ENCODE results near the gene TMPRSS7.

The TMPRSS7 gene

DNA sequence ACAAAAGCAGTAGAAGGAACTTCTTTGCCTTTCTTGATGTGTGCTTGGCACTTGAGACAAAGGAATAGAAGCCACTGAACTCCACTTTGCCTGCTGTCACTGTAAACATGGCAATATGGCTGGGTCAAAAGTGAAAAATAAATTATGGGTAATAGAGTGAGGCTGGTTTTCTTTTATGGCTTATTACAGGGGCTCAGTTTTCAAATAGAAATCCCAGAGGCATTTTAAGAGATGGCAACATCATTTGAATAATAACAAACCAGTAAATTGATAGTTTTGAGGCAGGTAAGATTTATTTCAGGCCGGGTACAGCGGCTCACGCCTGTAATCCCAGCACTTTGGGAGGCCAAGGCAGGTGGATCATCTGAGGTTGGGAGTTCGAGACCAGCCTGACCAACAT lies 54.4 kb downstream of the TMPRSS7 start:
- DNase-seq, result no peak
- in situ Hi-C loops (cut with HindIII; ENCODE audit: low pct_ligation_motif_present, low pct_unique_long_range_greater_than_20kb, low sequenced_read_pairs), result no loop called here

DNA sequence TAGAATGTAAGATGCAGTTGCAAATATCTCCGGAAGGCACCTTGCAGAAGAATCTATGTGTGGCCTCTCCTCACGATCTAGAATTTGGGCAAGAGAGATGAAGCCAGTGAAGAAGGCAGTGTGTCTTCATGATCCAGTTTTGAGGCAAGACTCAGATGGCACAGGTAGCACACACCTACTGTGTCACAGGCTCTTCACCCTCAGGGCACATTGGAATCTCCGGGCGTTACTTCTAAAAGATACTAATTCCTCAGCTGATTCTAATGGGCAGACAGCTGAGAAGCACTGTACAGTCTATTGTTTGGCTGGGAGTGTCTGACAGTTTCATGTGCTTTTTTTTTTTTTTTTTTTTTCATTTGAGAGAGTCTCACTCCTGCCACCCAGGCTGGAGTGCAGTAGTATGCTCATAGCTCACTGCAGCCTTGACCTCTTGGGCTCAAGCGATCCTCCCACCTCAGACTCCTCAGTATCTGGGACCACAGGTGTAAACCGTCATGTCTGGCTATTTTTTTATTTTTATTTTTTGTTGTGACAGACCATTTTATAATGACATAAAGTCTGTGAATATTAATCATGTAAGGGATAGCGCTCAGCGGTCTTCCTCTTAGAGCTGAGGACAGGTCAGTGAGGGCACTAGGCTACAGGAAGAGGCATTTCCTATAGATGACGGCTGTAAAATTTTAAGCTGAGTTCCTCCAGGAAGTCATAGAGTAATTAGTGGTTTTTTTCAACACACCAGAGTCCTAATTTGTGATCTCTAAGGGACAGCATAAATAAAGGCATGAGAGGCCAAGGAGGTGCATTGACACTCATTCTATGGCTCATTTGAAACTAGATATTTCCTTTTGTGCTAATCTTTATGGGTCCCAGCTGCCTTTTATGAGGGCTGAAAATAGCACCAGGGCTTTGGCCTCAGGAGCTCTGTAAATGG lies 55.7 kb downstream of the TMPRSS7 start:
- in situ Hi-C loops (cut with HindIII; ENCODE audit: low pct_ligation_motif_present, low pct_unique_long_range_greater_than_20kb, low sequenced_read_pairs), result no loop called here
- no peak for DNase-seq

DNA sequence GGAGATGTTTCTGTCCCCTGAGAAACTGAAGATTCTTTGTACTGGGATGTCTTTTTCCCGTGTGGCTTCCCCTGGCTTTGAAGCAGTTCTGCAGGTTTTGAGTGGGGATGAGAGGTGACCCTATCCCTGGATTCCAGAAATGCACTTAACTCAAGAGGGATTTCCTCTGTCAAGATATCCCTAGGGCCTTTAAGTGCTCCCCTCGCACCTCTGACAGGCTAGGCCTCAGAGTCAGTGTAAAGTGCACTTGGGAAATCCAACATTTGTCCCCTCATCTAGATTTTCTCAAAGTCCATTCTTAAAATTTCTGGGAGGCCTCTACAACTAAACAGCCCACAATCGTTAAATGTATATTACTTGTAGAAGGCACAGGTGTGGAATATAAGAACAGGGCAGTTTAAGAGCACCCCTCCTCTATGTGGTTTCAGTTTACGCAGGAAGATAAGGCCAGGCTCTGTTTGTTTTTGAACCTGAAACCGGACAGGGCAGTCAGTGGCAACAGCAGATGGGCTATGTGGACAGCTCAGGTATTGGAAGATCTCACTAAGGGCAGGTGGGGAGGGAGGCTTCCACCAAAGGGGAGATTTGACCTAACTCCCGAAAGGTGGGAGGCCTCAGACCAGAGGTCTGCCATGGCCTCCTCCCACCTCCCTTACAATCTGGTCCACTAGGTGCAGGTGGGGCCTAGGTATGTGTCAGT lies 56.5 kb downstream of the TMPRSS7 start:
- in situ Hi-C loops (cut with HindIII; ENCODE audit: low pct_ligation_motif_present, low pct_unique_long_range_greater_than_20kb, low sequenced_read_pairs), result no loop called here
- DNase-seq, result no peak

DNA sequence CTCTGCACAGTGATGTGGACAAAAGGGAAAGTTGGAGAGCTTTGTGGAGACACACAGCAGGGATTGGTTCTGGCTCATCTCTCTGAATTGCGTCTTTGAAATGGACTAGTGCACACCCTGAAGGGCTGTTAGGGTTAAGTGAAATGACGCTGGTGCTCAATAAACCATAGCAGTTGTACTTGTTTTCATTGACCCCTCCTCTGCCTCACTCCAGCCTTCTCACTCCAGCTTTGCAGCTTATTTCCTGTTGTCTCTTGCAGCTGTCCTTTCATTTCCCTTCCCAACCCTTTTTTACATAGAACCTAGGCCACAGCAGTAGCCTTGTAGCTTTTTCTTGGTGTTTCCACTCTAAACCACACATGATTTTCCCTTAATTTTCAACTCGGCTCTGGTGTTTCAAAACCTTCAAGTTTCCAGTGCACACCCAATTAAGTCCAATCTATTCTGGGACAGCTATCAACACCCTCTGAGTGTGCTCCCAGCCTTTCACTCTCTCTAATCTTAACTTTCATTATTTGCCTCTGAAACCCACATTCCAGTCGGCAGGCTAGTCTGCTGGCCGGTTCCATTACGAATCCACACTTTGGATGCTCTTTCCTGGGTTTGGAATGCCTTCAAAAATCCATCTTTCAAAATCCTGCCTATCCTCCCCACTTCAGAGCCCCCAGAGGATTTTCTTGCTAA lies 58.1 kb downstream of the TMPRSS7 start:
- in situ Hi-C loops (cut with HindIII; ENCODE audit: low pct_ligation_motif_present, low pct_unique_long_range_greater_than_20kb, low sequenced_read_pairs), result no loop called here
- DNase-seq, result peak; percentile 34

DNA sequence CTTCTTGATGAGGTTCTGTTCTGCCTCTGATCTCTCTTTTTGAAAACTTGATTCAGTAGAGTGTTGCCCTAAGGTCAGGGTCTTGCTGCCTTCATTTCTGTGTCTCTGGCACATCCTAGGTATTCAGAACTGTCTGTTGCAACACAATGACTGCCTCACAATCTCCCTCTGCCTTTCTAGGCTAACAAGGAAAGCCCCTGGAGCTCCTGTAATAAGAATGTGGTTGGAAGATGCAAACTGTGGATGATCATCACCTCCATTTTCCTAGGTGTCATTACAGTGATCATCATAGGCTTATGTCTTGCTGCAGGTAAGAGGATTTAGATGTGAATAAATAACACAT lies 58.6 kb downstream of the TMPRSS7 start:
- no peak for DNase-seq
- in situ Hi-C loops (cut with HindIII; ENCODE audit: low pct_ligation_motif_present, low pct_unique_long_range_greater_than_20kb, low sequenced_read_pairs), result no loop called here

DNA sequence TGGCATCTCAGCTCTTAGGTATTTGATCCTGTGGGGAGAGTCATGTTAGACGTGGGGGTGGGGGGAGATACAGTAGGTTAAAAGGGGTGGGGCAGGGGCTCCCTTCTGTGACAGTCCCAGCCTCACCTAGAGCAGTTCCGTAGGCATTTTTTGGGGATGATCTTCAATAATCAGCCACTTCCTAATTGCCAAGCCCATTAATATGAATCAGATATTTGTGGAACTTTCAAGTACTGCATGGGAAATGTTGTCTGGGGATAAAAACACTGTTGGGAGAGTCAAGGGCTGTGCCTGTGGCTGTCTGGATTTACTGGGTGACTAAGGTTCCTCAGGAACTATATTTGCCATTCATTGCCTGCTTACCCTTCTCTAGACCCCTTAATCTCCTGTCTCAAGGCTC lies 61.2 kb downstream of the TMPRSS7 start:
- DNase-seq, result no peak
- in situ Hi-C loops (cut with HindIII; ENCODE audit: low pct_ligation_motif_present, low pct_unique_long_range_greater_than_20kb, low sequenced_read_pairs), result no loop called here

DNA sequence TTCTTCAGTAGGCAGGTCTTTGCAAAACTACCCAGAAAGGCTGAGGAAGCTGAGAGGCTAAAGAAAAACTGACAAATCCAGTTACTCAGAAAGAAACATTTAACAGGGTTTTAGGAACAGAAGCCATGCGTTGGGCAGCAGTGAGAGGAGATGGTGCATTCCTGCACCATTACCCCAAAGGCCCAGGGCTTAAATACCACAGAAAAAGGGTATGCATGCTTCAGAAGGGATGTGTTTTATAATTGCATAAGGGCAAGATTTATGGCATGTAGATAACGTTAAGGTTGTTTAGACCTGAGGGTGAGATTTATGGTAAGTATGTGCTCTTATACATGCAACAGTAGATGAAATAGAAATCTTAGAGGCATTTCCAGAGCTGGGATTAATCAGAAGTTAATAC lies 61.6 kb downstream of the TMPRSS7 start:
- DNase-seq, result no peak
- in situ Hi-C loops (cut with HindIII; ENCODE audit: low pct_ligation_motif_present, low pct_unique_long_range_greater_than_20kb, low sequenced_read_pairs), result no loop called here

DNA sequence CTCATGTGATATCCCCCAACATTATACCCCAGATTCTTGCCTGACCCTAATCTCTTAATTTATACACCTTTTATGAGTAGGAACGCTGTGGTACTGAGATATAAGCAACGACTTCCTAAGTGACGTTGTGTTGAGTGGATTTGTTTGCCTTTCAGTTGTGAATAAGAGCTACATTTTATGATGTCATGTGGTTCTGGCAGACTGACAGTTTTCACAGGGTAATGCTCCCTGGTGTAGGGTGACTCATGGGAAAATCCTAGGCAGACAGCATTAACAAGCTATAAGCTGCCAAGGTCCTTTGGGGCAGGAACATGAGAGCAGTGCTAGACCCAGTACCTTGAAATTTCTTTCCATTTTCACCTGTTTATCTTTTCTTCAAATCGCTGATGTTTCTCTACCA lies 62.8 kb downstream of the TMPRSS7 start:
- in situ Hi-C loops (cut with HindIII; ENCODE audit: low pct_ligation_motif_present, low pct_unique_long_range_greater_than_20kb, low sequenced_read_pairs), result no loop called here
- peak; percentile 96 for DNase-seq

DNA sequence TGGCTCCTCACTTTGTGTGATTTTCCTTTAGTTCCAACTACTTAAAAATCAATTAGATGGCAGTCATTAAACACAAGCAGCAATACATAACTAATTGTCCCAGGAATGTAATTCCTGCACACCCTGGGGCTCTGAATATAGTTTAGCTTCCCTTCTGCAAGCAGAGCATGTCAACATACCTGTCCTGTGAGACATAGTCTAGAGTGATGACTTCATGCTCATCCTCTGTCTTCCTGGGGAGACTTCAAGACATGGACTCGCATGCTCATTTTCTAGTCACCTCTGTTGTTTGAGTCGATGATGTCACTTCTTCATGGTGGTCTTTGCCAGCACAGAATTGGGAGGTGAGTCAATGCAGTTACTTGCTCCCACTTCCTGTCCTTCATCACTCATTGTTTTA lies 67.4 kb downstream of the TMPRSS7 start:
- peak; percentile 52 for DNase-seq
- in situ Hi-C loops (cut with HindIII; ENCODE audit: low pct_ligation_motif_present, low pct_unique_long_range_greater_than_20kb, low sequenced_read_pairs), result no loop called here

DNA sequence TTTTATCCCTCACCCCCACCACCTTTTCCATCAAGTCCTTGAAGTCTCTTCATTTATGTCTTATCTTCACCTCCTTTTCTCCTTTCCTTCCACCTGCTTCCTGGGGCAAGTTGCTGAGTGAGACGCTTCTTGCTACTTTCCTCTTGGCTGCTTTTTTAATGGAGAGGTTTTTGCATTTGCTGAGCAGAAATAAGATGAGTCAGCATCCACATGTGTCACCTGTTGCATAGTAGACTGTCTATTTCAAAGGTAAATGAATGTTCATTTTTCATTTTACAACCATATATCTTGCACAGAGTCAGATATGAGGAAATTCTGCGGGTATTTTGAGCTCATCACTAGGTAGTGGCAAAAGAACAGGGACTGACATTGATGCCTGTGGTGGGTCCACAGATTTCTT lies 70.2 kb downstream of the TMPRSS7 start:
- no peak for DNase-seq
- in situ Hi-C loops (cut with HindIII; ENCODE audit: low pct_ligation_motif_present, low pct_unique_long_range_greater_than_20kb, low sequenced_read_pairs), result no loop called here

DNA sequence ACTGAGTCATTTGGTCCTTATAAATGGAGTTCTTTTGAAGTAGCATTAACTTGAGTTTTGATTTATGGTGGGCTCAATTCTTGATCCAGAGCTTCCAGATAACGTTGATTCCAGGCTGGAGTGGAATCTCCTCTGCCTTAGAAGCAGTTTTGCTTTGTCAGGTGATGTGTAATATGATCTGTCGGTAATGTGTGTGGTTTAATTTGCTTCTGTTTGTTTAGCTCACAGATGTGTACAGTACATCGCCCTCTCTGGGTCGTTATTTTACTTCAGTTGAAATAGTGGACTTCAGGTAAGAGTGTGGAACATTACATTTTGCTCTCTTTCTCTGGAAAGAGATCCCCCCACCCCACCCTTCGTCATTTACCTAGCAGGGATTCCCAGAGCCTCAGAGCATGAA lies 74.8 kb downstream of the TMPRSS7 start:
- in situ Hi-C loops (cut with HindIII; ENCODE audit: low pct_ligation_motif_present, low pct_unique_long_range_greater_than_20kb, low sequenced_read_pairs), result no loop called here
- DNase-seq, result no peak

DNA sequence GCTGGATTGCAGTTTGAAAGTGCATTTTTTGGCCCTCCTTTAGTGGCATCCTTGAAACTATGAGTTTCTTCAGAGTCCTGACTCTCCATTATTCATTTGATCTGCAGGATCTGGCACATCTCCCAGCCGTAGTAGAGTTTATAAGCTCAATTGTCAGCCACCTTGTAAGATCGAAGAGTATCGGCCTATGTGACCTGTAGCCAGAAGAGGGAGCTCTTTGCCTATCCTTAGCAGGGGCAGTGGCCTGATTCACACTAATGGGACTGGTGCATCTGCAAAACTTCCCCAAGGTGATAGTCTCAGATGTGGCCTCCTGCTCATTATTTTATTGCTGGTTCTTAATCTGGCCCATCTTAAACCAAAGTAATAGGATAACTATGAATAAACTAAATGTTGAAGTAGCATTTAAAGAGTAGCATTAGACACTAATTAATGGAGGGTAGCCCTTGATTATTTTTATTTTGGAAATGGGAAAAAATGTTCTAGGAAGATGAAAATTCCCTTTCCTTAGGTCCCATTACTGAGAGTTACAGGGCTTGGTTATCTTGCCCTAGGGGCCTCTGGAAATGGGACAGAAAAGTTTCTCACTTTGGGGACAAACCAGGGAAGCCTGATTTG lies 77.4 kb downstream of the TMPRSS7 start:
- peak; percentile 60 for DNase-seq
- in situ Hi-C loops (cut with HindIII; ENCODE audit: low pct_ligation_motif_present, low pct_unique_long_range_greater_than_20kb, low sequenced_read_pairs), result no loop called here

DNA sequence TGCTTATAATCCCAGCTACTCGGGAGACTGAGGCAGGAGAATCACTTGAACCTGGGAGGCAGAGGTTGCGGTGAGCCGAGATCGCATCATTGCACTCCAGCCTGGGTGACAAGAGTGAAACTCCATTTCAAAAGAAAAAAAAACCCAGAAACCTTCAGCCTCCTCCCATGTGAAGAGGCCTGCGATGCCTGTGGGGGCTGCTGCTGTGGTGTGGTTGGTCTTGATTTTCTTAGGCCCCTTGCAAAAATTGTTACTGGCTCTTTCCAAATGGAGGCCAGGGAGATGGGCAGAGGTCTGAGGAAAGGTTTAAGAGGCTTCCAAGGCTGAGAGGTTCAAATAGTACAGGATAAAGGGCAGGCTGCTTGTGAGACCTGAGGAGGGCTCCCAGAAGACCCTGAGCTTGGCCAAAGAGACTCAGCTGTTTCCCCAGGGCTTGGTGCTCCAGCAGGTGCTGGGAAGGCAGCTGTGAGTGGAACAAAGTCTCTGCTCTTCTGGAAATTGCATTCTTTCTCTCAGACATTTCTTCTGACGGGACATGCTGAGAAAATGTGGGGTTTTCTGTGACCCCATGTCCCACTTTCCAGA lies 80.1 kb downstream of the TMPRSS7 start:
- DNase-seq, result no peak
- in situ Hi-C loops (cut with HindIII; ENCODE audit: low pct_ligation_motif_present, low pct_unique_long_range_greater_than_20kb, low sequenced_read_pairs), result no loop called here

DNA sequence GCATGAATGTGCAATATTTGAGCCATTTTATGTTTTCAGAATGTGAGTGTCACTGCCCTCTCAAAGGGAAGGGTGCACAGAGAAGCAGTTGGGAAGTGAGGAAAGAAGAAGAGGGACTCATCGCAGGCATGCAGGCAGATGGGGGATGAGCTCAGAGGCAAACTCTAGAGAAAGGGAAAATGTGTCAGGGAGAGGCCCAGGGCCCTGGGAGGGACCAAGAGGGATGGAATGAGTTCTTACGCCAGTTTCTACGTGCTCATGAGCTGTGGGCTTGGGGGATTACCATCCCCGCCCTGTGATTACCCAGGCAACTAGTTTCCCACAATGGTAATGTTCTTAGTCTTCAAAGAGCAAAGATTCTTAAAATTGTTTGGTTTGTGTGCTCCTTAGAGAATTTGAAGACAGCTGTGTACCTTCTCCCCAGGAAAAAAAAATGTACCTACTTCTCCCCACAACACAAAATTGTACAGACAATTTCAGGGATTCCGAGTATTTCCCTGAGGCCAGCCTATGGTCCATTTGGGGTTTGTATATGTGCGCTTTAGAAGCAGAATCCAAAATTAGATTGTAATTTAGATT lies 80.7 kb downstream of the TMPRSS7 start:
- no peak for DNase-seq
- in situ Hi-C loops (cut with HindIII; ENCODE audit: low pct_ligation_motif_present, low pct_unique_long_range_greater_than_20kb, low sequenced_read_pairs), result no loop called here

DNA sequence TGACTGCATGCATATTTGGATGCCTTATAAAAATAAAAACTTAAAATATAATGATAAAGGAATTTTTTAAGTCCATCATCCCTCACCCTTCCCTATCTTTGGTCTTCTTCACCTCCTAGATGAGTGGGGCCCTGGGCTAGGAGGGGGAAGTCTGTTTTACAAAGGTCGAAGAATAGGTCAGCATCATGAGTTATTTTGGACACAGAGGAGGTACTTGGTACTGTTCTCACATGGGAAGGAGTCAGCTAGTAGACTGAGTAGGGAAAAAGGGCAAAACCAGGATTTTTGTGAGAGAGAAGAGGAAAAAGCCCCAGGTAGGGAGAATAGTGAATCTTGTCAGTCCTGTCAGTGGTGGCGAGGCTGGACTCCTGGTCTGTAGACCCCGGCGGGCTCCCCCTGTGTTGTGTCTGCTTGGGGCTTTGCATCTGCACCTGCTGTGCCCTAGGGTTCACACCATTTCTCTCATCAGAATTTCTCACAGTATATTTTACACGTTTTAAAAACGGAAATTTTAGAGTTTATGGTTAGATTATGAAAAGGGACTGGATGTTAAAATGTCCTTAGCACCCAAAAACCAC lies 81.4 kb downstream of the TMPRSS7 start:
- in situ Hi-C loops (cut with HindIII; ENCODE audit: low pct_ligation_motif_present, low pct_unique_long_range_greater_than_20kb, low sequenced_read_pairs), result no loop called here
- no peak for DNase-seq

DNA sequence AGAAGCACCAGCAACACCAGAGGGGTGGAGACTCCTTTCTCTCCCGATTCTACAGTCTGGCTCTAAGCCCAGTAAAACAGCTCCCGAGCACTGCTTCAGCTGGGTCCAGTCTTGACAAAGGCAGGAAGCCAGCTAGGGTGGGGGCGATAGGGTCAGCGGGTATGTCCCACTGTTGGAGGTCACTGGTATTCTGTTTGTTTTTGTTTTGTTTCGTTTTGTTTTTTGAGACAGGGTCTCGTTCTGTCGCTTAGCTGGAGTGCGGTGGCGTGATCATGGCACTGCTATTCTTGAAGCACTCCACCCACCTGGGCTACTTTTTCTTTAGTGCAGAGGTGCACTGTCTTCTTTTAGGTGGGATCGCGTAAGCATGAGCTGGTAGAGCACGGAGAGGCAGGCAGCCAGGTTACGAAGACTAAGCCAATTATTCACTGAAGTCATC lies 82.2 kb downstream of the TMPRSS7 start:
- DNase-seq, result no peak
- in situ Hi-C loops (cut with HindIII; ENCODE audit: low pct_ligation_motif_present, low pct_unique_long_range_greater_than_20kb, low sequenced_read_pairs), result no loop called here

DNA sequence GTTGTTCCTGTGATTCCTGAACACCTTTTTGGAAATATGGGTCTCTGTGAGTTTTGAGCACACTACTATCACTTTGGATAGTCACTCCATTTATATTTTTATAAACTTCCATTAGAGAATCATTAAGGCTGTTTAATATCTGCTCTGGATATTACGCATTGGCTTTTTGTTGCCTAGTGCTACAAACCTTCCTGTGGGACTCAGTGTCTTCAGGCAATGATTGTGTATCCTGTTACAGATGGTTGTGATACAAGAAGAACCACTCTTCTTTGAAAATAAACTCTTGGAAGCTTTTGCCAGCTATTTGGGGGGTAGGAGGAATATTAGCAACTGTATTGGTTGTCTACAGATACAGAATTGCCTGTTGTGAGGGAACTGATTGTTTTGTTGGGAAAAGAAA lies 82.9 kb downstream of the TMPRSS7 start:
- DNase-seq, result no peak
- in situ Hi-C loops (cut with HindIII; ENCODE audit: low pct_ligation_motif_present, low pct_unique_long_range_greater_than_20kb, low sequenced_read_pairs), result no loop called here
